Neural progenitor cell (in vitro differentiated cells): ENCODE measurements around the gene YWHAB. TPM values are rescaled to one million over a fixed set of nuclear protein-coding genes. Genes with fewer than 3 reads are reported as not detected.
A peak's percentile ranks its signal among the peaks of the same experiment; 100 is the strongest.

Experiments
- DNase-seq: peaks from one replicate; pipeline ENCODE4 v3.0.0-alpha.2; 2016; ENCODE audit warnings: low spot score
- H2AFZ ChIP-seq: fragments of 200-600 bp; sonication (generic); replicated peaks from 2 replicates; pipeline ENCODE4 v1.6.1; 2016; ENCODE audit warnings: antibody characterized with exemption
- H3F3A ChIP-seq: fragments of 200-600 bp; sonication (generic); 2 replicates; pipeline ENCODE4 v1.6.1; 2016; ENCODE audit warnings: antibody characterized with exemption, low read depth
- H3K27ac ChIP-seq: fragments of 200-600 bp; sonication (generic); 2 replicates; pipeline ENCODE4 v1.5.1; 2016; ENCODE audit warnings: mild to moderate bottlenecking
- H3K27me3 ChIP-seq: fragments of 200-600 bp; sonication (generic); 2 replicates; pipeline ENCODE4 v1.6.1; 2016; ENCODE audit warnings: mild to moderate bottlenecking, moderate library complexity
- H3K36me3 ChIP-seq: fragments of 200-600 bp; sonication (generic); 2 replicates; pipeline ENCODE4 v1.5.1; 2016
- H3K4me1 ChIP-seq: fragments of 200-600 bp; sonication (generic); 2 replicates; pipeline ENCODE4 v1.6.1; 2016; ENCODE audit warnings: mixed run types
- H3K4me2 ChIP-seq: fragments of 200-600 bp; sonication (generic); 2 replicates; pipeline ENCODE4 v1.6.1; 2016
- H3K4me3 ChIP-seq: fragments of 200-600 bp; sonication (generic); 2 replicates; pipeline ENCODE4 v1.5.1; 2016
- H3K79me2 ChIP-seq: fragments of 200-600 bp; sonication (generic); 2 replicates; pipeline ENCODE4 v1.6.1; 2016; ENCODE audit warnings: low read depth
- H3K9ac ChIP-seq: fragments of 200-600 bp; sonication (generic); 2 replicates; pipeline ENCODE4 v1.6.1; 2016
- H3K9me3 ChIP-seq: fragments of 200-600 bp; sonication (generic); 2 replicates; pipeline ENCODE4 v1.5.1; 2016; ENCODE audit warnings: low read depth
- H4K20me1 ChIP-seq: fragments of 200-600 bp; sonication (generic); 2 replicates; pipeline ENCODE4 v1.6.1; 2016; ENCODE audit warnings: low read depth
- H3K27ac Mint-ChIP-seq: 3 replicates; pipeline ENCODE4 v1.8.0; 2021; ENCODE audit warnings: mixed read lengths
- H3K27me3 Mint-ChIP-seq: 2 replicates; pipeline ENCODE4 v1.8.0; 2022; ENCODE audit warnings: low read depth, mild to moderate bottlenecking, inconsistent platforms, moderate library complexity, mixed read lengths; ENCODE audit not compliant: insufficient read depth
- H3K36me3 Mint-ChIP-seq: 3 replicates; pipeline ENCODE4 v1.8.0; 2021; ENCODE audit warnings: mixed read lengths
- H3K4me1 Mint-ChIP-seq: 3 replicates; pipeline ENCODE4 v1.8.0; 2021; ENCODE audit warnings: mixed read lengths
- H3K4me3 Mint-ChIP-seq: 3 replicates; pipeline ENCODE4 v1.8.0; 2021; ENCODE audit warnings: mild to moderate bottlenecking, moderate library complexity, mixed read lengths
- H3K9me3 Mint-ChIP-seq: 3 replicates; pipeline ENCODE4 v1.8.0; 2020; ENCODE audit warnings: mixed read lengths
- CTCF ChIP-seq: fragments of 200-600 bp; sonication (generic); IDR thresholded peaks from 2 replicates; pipeline ENCODE4 v1.5.1; 2017; ENCODE audit warnings: antibody characterized with exemption, mild to moderate bottlenecking
- EZH2 ChIP-seq: fragments of 200-600 bp; sonication (generic); IDR thresholded peaks from 2 replicates; pipeline ENCODE4 v1.6.1; 2017; ENCODE audit warnings: antibody characterized with exemption, mild to moderate bottlenecking, moderate library complexity
- EZH2phosphoT487 ChIP-seq: fragments of 200-600 bp; sonication (generic); IDR thresholded peaks from 2 replicates; pipeline ENCODE4 v1.6.1; 2017; ENCODE audit warnings: antibody characterized with exemption
- total RNA-seq: library from RNA; depleted of rRNA; stranded (reverse); fragments of >200 nt; gene quantifications from 2 replicates; pipeline ENCODE4 v1.2.3, GENCODE V29; 2015; ENCODE audit warnings: low replicate concordance

Gene YWHAB
- total RNA-seq, 1 donor from 2014 or later = 107 TPM

GRCh38 chr20:44888226-44889103 is 3.0 kb downstream of the YWHAB start:
- Histone ChIP-seq H3F3A (peaks cover 9% of the 10 kb centered on the region), H3K9ac (no peak overlapping the region), H3K79me2 (peaks cover 80% of the 10 kb centered on the region), H3K9me3 (no peaks in the 10 kb centered on the region), H3K36me3 (no peaks in the 10 kb centered on the region), H3K4me1 (peaks cover 24% of the 10 kb centered on the region), H3K27ac (no peak overlapping the region), H2AFZ (no peak overlapping the region), H3K27me3 (no peaks in the 10 kb centered on the region), H4K20me1 (peaks cover 76% of the 10 kb centered on the region), H3K4me3 (no peak overlapping the region), H3K4me2 (peak overlapping the region; percentile 98)
- H3K4me1 Mint-ChIP-seq = peaks cover 29% of the 10 kb centered on the region
- H3K4me3 Mint-ChIP-seq = no peak overlapping the region
- no peaks in the 10 kb centered on the region for H3K9me3 Mint-ChIP-seq
- TF ChIP-seq EZH2phosphoT487 = no peak
- TF ChIP-seq CTCF = peak; percentile 15
- TF ChIP-seq EZH2 = no peak
- no peak for DNase-seq
- peaks cover 7% of the 10 kb centered on the region for H3K27me3 Mint-ChIP-seq
- H3K27ac Mint-ChIP-seq = no peak overlapping the region
- H3K36me3 Mint-ChIP-seq = peaks cover 6% of the 10 kb centered on the region

GRCh38 chr20:44891826-44892225 is 6.3 kb downstream of the YWHAB start:
- H4K20me1 ChIP-seq = peaks cover 98% of the 10 kb centered on the region
- H3K79me2 ChIP-seq = peaks cover 100% of the 10 kb centered on the region
- no peaks in the 10 kb centered on the region for H3K36me3 ChIP-seq
- no peak overlapping the region for H3K4me3 ChIP-seq
- H2AFZ ChIP-seq = no peak overlapping the region
- Mint-ChIP-seq H3K27me3 (no peaks in the 10 kb centered on the region), H3K36me3 (peaks cover 8% of the 10 kb centered on the region), H3K4me3 (no peak overlapping the region), H3K27ac (no peak overlapping the region), H3K4me1 (peaks cover 14% of the 10 kb centered on the region), H3K9me3 (no peaks in the 10 kb centered on the region)
- no peak for DNase-seq
- H3F3A ChIP-seq = no peaks in the 10 kb centered on the region
- no peak overlapping the region for H3K4me2 ChIP-seq
- peaks cover 15% of the 10 kb centered on the region for H3K4me1 ChIP-seq
- no peak for TF ChIP-seq EZH2
- no peak for TF ChIP-seq CTCF
- TF ChIP-seq EZH2phosphoT487 = no peak
- no peaks in the 10 kb centered on the region for H3K9me3 ChIP-seq
- H3K9ac ChIP-seq = no peak overlapping the region
- no peaks in the 10 kb centered on the region for H3K27me3 ChIP-seq
- no peak overlapping the region for H3K27ac ChIP-seq

GRCh38 chr20:44894959-44895358 is 9.5 kb downstream of the YWHAB start:
- Histone ChIP-seq H3K9me3 (no peaks in the 10 kb centered on the region), H3K27me3 (no peaks in the 10 kb centered on the region), H3K4me2 (no peak overlapping the region), H3K36me3 (no peaks in the 10 kb centered on the region), H3K4me1 (no peaks in the 10 kb centered on the region), H3K9ac (no peak overlapping the region), H2AFZ (no peak overlapping the region), H3K79me2 (peaks cover 100% of the 10 kb centered on the region), H4K20me1 (peaks cover 98% of the 10 kb centered on the region), H3K4me3 (no peak overlapping the region), H3K27ac (no peak overlapping the region), H3F3A (no peaks in the 10 kb centered on the region)
- Mint-ChIP-seq H3K4me1 (peaks cover 2% of the 10 kb centered on the region), H3K27ac (no peak overlapping the region), H3K36me3 (peaks cover 13% of the 10 kb centered on the region), H3K9me3 (no peaks in the 10 kb centered on the region), H3K27me3 (no peaks in the 10 kb centered on the region), H3K4me3 (no peak overlapping the region)
- TF ChIP-seq EZH2 (no peak), EZH2phosphoT487 (no peak), CTCF (no peak)
- no peak for DNase-seq
